Measurements from ENCODE around the gene MAP7D1. TPM values are rescaled to one million over a fixed set of nuclear protein-coding genes. Genes with fewer than 3 reads are reported as not detected.

Gene MAP7D1
- total RNA-seq, 1 experiment from 2014 or later, result 49.9 TPM

DNA sequence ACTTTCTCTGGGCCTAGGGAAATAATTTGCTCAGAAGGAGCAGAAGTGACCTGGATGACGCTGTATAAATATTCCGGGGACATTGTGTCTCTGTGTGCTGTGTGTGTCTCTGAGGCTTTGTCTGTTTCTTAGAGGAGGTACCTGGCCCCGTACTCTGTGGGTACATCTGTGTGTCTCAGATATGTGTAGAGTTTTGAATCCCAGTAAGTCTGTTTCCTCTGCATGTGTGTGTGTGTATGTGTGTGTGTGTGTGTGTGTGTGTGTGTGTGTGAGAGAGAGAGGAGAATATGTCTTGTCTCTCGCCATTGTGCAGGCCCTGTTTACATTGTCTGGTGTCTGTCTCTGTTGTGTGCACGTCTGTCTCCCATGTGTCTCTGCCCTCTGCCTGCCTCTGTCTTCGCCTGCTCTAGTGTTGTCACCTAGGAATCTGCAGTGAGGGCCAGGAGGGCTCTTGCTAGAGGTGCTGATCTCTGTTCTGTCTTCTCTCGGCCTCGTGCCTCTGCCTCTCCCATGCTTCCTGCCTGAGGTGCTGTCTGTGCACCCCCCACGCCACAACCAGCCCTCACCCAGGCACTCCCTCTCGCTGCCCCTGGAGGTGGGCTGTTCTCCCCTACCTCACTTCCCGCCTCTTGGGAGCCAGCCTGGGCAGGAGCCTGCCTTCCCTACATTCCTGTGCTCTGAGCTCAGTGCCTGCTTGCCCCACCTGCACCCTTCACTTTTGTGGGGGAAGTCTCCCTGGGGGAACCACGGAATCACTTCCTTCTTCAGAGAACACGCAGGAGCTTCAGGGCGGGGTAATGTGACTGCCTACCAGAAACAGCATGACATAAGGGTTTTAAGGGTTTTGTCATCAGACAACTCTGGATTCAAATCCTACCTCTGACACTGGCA, 5.9 kb downstream of the MAP7D1 start:
- H2BK20ac ChIP-seq (ENCODE audit: low read depth, low read length, poor library complexity, severe bottlenecking), result no peak overlapping the region
- H2AK5ac ChIP-seq (ENCODE audit: insufficient read length, low read length), result no peak overlapping the region
- no peak overlapping the region for H2BK12ac ChIP-seq (ENCODE audit: insufficient read length, low read depth, low read length)
- peak overlapping the region; percentile 58 for H3K4me2 ChIP-seq (ENCODE audit: insufficient read depth, insufficient read length, low read length)
- H3T11ph ChIP-seq (ENCODE audit: low read length), result no peak overlapping the region
- peak; percentile 55 for DNase-seq
- no peak overlapping the region for H3K56ac ChIP-seq (ENCODE audit: insufficient read length, low read depth, low read length)
- H2BK15ac ChIP-seq (ENCODE audit: low read depth, low read length), result no peak overlapping the region
- peaks cover 8% of the 10 kb centered on the region for H3K23me2 ChIP-seq (ENCODE audit: insufficient read length, low read depth, low read length, poor library complexity, severe bottlenecking)
- H2BK120ac ChIP-seq (ENCODE audit: low read depth, low read length, poor library complexity, severe bottlenecking), result no peak overlapping the region
- WGBS (ENCODE audit: extremely low coverage, insufficient read length, low lambda C conversion rate), result no CpG with 5 or more reads among the region's 14 CpGs
- H2BK5ac ChIP-seq (ENCODE audit: insufficient read length, low read length), result no peak overlapping the region
- H3K36me3 Mint-ChIP-seq (ENCODE audit: insufficient read depth in 1 of 3, low read depth in 3 of 3), result peaks cover 0 to 3% (median 0%) of the 10 kb centered on the region in 3 experiments; a peak in 1 of 7 replicates
- H4K5ac ChIP-seq (ENCODE audit: insufficient read length, low read depth, low read length), result no peak overlapping the region
- no peaks in the 10 kb centered on the region for H4K20me1 ChIP-seq (ENCODE audit: control insufficient read depth, insufficient read depth, insufficient read length)
- H3K9me3 Mint-ChIP-seq, result no peaks in the 10 kb centered on the region
- H3K14ac ChIP-seq (ENCODE audit: insufficient read depth, low read length), result no peak overlapping the region; the same call in 1 of the 2 replicates
- peak overlapping the region; percentile 65 to 82 for H3K4me3 Mint-ChIP-seq
- no peaks in the 10 kb centered on the region for H3K27me3 ChIP-seq (ENCODE audit: insufficient read depth, low read length)
- H3K27ac Mint-ChIP-seq, result peak overlapping the region; percentile 92 to 99 (median 98); a peak in 6 of 7 replicates
- TF ChIP-seq, protein P1, sequence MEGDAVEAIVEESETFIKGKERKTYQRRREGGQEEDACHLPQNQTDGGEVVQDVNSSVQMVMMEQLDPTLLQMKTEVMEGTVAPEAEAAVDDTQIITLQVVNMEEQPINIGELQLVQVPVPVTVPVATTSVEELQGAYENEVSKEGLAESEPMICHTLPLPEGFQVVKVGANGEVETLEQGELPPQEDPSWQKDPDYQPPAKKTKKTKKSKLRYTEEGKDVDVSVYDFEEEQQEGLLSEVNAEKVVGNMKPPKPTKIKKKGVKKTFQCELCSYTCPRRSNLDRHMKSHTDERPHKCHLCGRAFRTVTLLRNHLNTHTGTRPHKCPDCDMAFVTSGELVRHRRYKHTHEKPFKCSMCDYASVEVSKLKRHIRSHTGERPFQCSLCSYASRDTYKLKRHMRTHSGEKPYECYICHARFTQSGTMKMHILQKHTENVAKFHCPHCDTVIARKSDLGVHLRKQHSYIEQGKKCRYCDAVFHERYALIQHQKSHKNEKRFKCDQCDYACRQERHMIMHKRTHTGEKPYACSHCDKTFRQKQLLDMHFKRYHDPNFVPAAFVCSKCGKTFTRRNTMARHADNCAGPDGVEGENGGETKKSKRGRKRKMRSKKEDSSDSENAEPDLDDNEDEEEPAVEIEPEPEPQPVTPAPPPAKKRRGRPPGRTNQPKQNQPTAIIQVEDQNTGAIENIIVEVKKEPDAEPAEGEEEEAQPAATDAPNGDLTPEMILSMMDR (conservative IDR thresholded peaks at IDR 0.05), result no peak
- H3K79me1 ChIP-seq (ENCODE audit: insufficient read depth, low read depth, low read length, poor library complexity, severe bottlenecking), result peaks cover 4% of the 10 kb centered on the region
- H3K4me1 ChIP-seq (ENCODE audit: insufficient read depth, low read length), result 0 out of 2 replicates have a peak, but pooled peaks cover 3% of the 10 kb centered on the region
- H3K9ac ChIP-seq (ENCODE audit: extremely low read depth, insufficient read length, low read length), result peak overlapping the region; percentile 41
- H2AFZ ChIP-seq (ENCODE audit: low read length), result no peak overlapping the region
- H3K27ac ChIP-seq (ENCODE audit: insufficient read length, low read depth, low read length), result peak overlapping the region; percentile 40
- no peaks in the 10 kb centered on the region for H3K27me3 Mint-ChIP-seq (ENCODE audit: low read depth)
- H3K18ac ChIP-seq (ENCODE audit: insufficient read length, low read depth, low read length), result no peak overlapping the region
- no peaks in the 10 kb centered on the region for H3K9me3 ChIP-seq (ENCODE audit: control insufficient read depth, low read depth, low read length)
- H3K4me1 Mint-ChIP-seq, result peaks cover 29 to 36% of the 10 kb centered on the region in 2 experiments
- no peak overlapping the region for H3K4ac ChIP-seq (ENCODE audit: low read depth, low read length)
- H4K91ac ChIP-seq (ENCODE audit: insufficient read length, low read depth, low read length), result no peak overlapping the region
- H4K8ac ChIP-seq (replicated peaks; ENCODE audit: insufficient read length, low read depth, low read length), result no peak overlapping the region
- no peak overlapping the region for H3K23ac ChIP-seq (ENCODE audit: insufficient read length, low read depth, low read length)
- H3K79me2 ChIP-seq (ENCODE audit: insufficient read depth, low read length), result peaks cover 10% of the 10 kb centered on the region; the same call in 1 of the 2 replicates
